DOHH2 (cell line): Measurements from ENCODE around the gene FAM131C.

Source experiments
- EZH2phosphoT487 ChIP-seq: fragments of 200-600 bp; sonication (generic); IDR thresholded peaks from 2 replicates; pipeline ENCODE4 v1.6.1; 2017; ENCODE audit warnings: borderline replicate concordance, mild to moderate bottlenecking, antibody characterized with exemption, low read length, moderate library complexity, mixed read lengths
- TF ChIP-seq, protein P1 (sequence below): fragments of 200-600 bp; sonication (generic); IDR thresholded peaks from one replicate; pipeline ENCODE4 v1.5.1; 2014; ENCODE audit warnings: antibody characterized with exemption, mild to moderate bottlenecking, low read depth, low read length; ENCODE audit not compliant: poor library complexity, severe bottlenecking

DNA sequence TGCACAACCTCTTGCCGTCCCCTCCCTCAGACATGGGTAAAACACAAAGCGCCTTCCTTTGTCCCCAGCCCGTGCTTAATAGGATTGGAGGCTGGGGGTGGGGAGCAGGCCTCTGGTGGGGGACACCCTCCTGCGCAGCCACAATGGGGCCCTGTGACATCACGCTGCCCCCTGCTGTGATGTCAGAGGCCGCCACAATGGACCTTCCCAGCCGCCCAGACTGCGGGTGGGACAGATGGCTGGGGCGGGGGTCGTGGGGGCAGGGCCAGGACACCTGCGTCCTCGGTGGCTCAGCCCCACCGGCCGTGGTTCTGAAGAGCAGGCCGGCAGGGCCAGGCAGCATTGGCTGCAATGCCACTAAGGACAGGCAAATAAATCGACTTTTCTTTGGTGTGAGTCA is 42.6 kb upstream of the FAM131C start:
- TF ChIP-seq, protein P1, sequence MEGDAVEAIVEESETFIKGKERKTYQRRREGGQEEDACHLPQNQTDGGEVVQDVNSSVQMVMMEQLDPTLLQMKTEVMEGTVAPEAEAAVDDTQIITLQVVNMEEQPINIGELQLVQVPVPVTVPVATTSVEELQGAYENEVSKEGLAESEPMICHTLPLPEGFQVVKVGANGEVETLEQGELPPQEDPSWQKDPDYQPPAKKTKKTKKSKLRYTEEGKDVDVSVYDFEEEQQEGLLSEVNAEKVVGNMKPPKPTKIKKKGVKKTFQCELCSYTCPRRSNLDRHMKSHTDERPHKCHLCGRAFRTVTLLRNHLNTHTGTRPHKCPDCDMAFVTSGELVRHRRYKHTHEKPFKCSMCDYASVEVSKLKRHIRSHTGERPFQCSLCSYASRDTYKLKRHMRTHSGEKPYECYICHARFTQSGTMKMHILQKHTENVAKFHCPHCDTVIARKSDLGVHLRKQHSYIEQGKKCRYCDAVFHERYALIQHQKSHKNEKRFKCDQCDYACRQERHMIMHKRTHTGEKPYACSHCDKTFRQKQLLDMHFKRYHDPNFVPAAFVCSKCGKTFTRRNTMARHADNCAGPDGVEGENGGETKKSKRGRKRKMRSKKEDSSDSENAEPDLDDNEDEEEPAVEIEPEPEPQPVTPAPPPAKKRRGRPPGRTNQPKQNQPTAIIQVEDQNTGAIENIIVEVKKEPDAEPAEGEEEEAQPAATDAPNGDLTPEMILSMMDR = no peak
- no peak for TF ChIP-seq EZH2phosphoT487
